LoVo (cell line): ENCODE results near the gene ANP32E.
A peak's percentile ranks its signal among the peaks of the same experiment; 100 is the strongest.
"Not testable (repeated sequence)": the region's sequence is repeated elsewhere in the genome, so short reads cannot be mapped to it uniquely, and the experiment has no call there.

Experiments used
- DNase-seq: peaks from one replicate; pipeline ENCODE4 v3.0.0-alpha.2; 2016; ENCODE audit warnings: low spot score

Gene ANP32E

DNA sequence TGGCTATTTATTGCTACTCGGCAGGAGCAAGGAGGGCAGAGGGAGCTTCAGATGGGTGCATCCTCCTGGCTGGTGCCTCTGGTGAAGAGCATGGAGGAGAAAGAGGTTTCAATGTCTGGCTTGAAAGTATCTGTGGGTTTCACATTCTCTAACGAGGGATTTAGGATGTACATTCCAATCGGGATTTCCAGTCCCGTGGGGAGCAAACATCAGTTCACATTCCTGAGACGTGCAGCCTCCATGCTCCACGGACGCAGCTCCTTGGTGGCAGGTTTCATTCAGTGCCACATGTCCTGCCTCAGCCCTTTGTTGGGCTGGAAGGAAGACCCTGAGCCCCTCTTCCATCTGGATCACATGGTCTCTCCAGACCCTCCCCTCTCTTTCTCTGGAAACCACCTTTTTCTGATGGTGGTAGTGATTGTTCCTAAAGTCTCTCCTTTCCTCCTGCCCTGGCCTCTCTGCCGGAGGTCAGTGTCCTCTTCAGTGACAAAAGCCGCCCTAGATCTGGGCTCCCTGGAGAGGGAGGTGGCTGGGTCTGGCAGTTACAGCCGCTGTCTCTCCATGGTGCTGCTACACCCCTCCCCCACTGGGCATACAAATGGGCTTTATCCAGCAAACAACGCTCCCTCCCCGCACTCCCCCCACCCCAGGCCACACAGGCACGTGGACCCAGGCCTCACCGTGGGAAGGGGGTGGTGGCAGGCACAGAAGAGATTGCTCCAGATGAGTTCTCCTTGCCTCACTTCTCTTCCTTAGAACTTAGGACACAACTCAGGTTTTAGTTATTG, 20.8 kb upstream of the ANP32E start:
- DNase-seq, result no peak

DNA sequence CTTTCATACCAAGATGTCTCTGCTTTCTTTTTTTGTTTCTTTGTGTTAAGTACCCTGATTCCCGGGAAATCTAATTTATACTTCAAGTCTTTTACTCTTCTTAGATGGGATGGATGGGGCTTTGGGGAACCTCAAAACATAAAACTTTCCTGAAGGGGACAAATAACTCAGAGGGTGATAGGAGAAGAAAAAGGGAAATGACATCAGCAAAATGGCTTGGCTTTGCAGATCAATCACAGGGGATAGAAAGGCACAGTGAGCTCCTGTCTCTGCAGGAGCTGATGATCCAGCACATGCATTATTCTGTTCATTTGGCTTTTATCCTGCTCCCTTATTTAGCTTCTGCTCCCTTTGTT, 20.3 kb upstream of the ANP32E start:
- no peak for DNase-seq

DNA sequence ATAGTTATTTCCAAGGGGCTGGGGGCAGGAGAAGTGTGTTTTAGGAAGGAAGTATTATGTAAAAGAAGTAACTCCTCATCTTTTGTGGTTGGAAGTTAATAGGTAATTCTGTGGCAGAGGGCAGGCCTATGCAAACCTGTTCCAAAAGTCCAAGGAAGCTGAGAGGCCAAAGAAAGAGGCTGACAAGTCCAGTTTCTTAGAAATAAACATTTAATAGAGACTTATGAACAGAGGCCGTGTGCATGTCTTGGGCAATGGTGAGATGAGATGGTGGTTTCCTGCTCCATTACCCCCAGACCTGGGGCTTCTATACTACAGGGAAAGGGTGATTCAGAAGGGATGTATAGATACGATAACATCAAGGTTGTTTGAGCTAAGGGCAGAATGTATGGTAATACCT, 14.0 kb upstream of the ANP32E start:
- no peak for DNase-seq

DNA sequence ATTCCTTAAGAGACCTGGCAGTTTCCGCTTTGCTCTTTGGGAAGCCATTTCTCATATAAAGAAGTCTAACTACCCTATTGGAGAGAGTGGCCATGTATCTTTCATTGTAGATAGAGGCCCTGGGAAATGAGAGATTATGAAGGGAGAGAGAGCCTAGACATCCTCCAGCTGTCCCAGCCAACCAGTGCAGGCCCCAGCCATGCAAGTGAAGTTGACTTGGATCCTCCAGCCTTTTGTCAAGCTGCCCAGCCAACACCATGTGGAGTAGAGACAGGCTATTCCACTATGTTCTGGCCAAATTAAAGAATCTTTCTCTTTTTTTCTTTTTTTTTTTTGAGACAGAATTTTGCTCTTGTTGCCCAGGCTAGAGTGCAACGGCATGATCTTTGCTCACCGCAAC, 7.1 kb upstream of the ANP32E start:
- DNase-seq, result no peak

DNA sequence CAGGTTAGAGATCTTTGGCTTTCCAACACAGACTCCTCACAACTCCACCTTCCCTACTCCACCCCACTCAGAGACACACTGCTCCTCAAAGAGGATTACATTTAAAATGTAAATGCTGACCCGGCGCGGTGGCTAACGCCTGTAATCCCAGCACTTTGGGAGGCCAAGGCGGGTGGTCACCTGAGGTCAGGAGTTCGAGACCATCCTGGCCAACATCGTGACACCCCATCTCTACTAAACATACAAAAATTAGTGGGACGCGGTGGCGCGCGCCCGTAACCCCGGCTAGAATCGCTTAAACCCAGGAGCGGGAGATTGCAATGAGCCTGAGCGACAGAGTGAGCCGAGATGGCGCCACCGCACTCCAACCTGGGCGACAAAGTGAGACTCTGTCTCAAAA, 1.8 kb upstream of the ANP32E start:
- no peak for DNase-seq

DNA sequence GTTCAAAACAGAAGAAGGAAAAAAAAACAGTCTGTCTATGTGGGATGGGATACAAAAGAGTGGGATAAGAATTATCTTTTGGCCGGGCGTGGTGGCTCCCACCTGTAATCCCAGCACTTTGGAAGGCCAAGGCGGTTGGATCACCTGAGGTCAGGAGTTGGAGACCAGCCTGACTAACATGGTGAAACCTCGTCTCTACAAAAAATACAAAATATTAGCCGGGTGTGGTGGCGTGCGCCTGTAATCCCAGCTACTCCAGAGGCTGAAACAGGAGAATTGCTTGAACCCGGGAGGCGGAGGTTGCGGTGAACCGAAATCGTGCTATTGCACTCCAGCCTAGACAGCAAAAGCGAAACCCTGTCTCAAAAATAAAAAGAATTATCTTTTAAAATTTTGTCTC, 1.3 kb upstream of the ANP32E start:
- DNase-seq, result not testable (repeated sequence)

DNA sequence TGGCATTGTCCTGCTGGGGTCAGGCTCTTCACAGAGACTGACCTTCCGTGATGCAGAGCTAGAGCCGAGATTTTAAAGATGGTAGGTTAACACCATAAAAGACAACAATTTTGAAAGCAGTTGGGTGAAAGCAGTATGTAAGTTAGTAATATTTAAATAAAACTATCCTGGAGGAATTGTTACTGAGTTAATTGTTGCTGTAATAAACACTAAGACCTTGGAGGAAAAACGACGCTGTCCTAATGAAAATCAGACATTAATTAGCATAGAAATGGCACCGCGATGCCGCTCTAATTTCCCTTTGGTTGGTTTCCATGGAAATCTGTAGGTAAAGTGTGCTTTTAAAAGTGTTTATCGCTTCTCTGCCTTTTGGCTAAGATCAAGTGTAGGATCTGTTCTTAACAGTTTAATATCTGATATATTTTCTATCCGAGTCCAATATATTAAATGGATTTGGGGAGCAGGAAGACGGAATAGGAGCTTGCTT, 745 bp upstream of the ANP32E start:
- DNase-seq, result no peak

DNA sequence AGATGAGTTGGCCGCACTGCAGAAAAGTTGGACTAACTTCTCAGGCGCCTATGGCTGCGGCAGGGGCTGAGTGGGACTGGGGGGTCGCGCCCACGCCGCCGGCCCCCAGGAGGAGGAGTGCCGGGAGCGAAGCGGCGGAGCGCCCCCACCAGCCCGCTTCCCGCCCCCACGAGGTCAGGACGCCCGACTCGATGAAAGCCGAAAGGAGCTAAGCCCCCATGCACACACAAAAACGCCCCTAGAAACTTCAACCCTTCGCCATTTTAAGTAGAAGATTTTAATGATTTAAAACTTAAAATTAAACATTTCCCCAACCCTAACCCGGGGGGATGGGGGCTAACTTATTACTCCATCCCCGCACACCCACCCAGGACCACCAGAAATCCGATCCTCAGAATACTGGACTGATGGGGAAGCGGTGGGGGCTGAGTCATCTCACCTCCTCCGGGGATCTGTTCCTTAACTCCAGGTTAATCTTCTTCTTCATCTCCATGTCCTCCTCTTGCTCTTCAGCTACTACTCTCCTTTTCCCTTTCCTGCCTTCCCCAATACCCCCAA, 539 bp downstream of the ANP32E start:
- no peak for DNase-seq

DNA sequence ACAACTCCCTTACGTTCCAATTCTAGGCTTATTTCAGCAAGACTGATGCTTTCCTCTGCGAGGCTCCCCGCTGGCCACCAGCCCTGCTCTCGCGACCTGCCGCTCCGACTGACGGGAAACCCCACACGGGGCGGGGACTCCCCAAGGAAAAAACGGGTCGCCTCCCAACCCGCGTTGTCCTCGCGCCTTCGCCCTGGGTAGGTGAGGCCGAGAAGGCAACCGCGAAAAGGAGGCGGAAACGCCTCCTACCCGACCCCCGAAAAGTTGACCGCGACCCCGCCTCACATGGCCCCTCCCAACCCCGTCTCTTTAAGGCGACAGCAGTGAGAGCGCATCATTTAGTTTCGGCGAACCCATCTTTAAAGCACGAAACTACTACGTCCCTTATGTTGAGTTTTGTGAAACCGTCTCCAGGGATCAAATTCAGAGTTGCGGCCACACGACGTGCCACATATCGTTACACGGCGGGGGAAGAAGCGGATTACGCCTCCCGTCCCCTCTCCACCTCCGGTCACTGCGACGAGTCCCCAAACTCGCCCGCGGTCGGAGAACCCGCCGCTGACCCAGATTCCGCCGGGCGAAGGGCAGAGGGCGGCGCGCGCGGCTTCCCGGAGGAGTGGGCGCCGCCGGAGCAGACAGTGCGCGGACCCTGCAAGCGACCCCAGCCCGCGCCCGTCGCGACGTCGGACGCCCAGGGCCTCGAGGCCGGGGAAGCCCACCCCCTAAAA, 1.2 kb downstream of the ANP32E start:
- peak; percentile 73 for DNase-seq

DNA sequence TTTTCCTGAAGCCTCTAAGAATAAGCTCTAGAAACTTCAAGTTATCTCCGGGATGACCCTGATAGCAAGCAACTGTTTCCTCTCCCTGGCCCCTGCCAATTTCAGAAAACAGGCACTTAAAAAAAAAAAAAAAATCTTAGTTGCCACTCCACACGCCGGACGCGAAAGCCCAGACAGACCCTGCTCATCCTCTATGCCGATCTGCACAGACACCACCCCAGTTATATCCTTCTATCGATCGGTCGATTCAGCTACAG, 1.7 kb downstream of the ANP32E start:
- no peak for DNase-seq

DNA sequence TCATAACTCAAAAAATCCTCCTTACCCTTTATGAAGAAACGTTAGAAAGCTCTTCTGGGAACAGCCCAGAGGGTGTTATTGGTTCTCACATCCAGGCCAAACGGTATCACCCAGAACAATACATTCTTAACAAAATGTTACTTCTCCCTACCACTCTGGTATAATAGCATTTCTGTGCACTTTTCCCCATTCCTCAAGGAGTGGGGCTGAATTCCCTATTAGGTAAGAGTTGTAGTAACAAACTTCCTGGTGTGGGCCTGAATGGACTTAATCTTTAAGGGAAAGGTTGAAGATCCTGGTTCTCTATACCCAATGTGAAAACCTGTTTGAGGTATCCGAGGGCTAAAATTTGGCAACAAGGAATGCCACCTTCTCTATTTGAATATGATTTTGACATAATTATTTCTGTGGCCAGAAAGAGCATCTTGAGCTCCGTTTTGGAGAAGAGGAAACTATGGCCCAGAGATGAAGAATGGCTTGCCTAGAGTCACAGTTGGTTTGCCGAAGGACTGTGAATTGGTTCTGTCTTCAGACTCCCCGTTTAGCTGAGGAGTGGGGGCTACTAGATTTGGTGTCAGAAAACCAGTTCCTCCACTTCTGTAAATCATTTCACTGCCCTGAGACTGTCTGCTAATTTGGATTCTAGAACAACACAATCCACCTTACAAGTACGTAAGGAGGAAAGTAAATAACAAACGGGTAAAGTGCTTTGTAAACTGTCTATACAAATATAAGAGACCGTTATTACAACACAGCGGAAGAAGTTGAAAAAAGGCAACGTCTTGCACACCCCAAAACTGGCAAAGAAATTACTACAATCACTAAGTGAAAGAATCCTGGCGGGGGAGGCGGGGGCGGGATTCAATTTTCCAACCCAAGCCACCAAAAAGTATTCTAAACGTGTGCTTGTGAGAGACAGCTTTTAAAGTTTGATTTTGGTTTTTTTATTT, 2.3 kb downstream of the ANP32E start:
- DNase-seq, result peak; percentile 16

DNA sequence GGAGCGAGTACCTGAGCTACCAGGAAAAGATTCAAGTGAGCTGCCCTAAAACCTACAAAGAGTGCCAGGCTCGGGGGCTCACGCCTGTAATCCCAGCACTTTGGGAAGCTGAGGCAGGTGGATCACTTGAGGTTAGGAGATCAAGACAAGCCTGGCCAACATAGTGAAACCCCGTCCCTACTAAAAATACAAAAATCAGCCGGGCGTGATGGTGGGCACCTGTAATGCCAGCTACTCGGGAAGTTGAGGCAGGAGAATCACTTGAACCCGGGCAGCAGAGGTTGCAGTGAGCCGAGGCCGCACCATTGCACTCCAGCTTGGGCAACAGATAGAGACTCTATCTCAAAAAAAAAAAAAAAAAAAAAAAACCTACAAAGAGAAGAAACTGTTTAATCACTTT, 3.0 kb downstream of the ANP32E start:
- DNase-seq, result not testable (repeated sequence)

DNA sequence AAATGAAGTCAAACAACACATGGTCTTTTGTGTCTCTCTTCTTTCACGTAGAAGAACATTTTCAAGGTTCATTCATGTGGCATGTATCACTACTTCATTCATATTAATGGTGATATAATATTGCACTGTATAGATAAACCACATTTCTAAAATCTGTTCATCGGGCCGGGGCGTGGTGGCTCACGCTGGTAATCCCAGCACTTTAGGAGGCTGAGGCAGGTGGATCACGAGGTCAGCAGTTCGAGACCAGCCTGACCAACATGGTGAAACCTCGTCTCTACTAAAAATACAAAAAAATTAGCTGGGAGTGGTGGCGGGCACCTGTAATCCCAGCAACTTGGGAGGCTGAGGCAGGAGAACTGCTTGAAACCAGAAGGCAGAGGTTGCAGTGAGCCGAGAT, 7.7 kb downstream of the ANP32E start:
- DNase-seq, result not testable (repeated sequence)

DNA sequence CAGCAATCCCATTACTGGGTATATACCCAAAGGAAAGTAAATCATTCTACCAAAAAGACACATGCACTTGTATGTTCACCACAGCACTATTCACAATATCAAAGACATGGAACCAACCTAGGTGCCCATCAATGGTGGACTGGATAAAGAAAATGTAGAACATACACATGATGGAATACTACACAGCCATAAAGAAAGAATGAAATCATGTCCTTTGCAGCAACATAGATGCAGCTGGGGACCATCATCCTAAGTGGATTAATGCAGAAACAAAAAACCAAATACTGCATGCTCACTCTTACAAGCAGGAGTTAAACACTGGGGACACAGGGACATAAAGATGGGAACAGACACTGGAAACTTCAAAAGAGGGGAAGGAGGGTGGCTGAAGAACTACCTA, 8.7 kb downstream of the ANP32E start:
- DNase-seq, result no peak

DNA sequence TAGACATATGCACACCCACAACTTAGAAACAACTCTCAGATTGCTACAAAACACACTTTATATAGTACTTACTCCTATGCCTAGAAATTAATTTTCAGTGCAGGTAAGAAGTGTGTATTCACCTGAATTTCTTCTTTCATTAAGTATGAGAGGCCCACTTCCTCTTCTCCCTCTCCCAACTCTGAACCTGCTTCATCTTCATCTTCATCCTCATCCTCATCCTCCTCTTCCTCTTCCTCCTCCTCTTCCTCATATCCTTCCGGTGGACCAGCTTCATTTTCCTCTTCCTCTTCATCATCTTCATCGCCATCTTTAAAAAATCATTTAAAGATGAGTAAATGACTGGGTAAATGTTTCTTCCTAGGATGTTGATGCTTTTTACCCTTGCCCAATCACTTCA, 9.4 kb downstream of the ANP32E start:
- DNase-seq, result no peak

DNA sequence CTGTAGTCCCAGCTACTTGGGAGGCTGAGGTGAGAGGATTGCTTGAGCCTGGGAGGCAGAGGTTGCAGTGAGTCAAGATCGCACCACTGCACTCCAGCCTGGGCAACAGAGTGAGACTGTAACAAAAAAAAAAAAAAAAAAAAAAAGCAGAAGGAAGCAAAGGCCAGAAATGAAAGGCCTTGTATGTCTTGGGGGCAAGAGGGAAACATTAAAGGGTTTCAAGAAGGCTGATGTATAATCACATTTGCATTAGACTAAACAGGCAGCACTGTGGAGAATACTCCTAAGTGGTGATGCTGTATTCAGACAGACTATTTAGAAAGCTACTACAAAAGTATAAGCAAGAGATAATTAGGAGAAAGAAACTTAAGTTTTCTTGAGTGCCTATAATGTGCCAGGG, 10.4 kb downstream of the ANP32E start:
- DNase-seq, result no peak

DNA sequence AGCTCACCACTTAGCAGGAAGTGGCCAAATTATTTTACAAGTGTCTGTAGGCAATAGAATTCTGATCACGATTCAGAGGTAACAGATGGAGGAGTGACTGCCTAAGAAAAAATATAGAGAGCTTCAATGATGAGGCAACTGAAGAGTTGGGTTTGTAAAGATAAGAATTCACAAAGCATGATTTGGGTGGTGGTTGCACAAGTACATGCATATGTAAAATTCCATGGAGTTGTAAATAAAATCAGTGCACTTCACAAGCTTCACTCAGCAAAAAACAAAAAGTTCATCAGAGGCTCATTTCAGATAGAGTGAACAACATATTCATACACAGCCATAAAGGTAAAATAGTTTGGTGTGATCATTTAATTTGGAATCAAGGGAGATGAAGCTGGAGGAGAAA, 10.9 kb downstream of the ANP32E start:
- no peak for DNase-seq

DNA sequence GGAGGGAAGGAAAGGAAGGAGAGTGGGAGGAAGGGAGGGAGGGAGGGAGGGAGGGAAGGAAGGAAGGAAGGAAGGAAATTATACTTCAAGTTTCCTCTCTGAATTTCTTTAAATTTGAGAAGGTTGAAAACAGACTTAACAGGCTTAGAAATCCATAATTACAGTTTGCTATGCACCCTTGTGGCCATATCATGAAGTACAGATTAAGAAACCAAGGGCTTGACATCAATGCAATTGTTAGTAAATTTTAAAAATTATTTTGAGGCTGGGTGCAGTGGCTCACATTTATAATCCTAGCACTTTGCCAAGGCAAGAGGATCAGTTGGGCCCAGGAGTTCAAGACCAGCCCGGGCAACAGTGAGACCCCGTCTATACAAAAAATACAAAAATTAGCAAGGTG, 14.4 kb downstream of the ANP32E start:
- DNase-seq, result no peak

DNA sequence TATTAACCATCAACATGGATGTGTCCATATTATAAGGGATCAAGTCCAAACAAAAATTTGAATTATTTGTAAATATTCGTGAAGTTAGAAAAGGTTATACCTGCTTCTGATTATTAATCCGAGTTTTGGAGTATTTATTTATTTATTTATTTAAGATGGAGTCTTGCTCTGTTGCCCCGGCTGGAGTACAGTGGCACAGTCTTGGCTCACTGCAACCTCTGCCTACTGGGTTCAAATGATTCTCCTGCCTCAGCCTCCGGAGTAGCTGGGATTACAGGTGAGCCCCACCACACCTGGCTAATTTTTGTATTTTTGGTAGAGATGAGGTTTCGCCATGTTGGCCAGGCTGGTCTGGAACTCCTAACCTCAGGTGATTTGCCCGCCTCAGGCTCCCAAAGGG, 20.1 kb downstream of the ANP32E start:
- not testable (repeated sequence) for DNase-seq

DNA sequence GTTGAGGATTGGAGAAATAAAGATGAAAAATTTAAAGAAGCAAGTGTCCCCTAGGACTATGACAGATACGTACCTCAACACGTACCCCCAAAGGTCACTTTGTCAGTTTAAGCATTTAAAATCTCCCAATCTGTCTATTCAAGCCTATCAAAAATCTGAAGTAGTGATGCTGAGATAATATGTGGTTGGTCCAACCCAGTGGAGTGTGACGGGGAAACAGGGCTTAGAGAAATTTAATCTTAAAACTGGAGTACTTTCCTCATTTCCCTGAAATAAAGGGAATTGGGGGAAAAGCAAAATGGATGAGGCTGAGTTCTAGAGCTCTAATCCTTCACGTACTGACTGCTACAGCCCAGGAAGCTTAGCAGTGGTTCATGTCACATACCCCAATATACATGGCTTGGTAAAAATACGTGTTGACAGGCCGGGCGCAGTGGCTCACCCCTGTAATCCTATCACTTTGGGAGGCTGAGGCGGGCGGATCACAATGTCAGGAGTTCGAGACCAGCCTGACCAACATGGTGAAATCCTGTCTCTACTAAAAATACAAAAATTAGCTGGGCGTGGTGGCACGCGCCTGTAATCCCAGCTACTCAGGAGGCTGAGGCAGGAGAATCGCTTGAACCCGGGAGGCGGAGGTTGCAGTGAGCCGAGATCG, 21.7 kb downstream of the ANP32E start:
- not testable (repeated sequence) for DNase-seq

DNA sequence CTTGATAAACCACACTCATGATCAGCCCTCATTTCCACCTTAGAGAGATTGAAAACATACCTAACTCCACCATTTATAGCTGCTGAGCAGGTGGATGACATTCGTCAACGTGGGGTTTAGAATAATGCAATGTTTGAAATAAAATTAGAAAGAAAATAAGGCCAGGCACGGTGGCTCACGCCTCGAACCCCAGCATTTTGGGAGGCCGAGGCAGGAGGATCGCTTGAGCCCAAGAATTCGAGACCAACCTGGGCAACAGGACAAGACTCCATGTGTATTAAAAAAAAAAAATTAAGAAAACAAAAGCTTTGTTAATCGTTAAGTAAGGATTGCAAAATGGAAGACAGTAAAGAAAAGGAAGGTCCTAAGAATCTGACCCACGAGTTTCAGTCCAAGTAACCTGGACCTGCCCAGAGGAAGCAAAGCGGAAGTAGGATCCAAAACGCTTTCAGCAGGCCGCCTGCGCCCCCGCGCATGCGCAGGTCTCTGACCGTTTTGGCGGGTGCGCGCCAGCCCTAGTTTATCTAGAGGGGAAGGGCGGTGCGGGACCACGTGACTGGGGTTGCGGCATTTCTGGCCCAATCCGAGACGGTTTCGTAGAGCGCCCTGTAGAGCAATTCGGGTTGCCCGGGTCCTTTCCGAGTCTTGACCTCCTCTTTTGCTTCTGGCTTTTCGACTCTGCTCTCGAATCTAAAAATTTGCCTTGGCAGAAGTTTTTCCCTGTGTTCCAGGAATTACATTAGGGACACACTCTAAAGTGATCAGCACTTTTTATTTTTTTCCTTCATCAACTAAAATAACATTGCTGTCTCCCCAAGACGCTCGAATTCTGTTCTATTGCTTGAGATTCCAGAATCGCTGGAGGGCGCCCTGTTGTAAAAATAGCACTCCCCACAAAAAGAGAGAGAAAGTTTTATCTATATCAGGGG, 22.5 kb downstream of the ANP32E start:
- peak; percentile 85 for DNase-seq
